ENCODE data around the gene FAM217A.

DNA sequence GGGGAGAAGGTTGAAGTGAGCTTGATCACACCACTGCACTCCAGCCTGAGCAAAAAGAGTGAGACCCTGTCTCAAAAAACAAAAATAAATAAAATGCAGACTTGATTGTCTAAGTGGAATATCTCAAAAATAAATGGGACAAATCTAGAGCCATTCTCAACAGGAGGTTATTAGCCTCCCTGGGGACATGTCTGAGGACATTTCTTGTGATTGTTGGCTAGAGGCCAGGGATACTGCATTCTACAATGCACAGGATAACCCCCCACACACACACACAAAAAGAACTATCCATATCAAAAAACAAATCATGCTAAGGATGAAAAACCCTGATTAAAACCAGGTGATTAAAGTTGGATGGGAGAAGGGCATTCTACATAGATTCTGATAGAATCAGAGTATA is 37.5 kb downstream of the FAM217A start:
- TF ChIP-seq, protein P1, sequence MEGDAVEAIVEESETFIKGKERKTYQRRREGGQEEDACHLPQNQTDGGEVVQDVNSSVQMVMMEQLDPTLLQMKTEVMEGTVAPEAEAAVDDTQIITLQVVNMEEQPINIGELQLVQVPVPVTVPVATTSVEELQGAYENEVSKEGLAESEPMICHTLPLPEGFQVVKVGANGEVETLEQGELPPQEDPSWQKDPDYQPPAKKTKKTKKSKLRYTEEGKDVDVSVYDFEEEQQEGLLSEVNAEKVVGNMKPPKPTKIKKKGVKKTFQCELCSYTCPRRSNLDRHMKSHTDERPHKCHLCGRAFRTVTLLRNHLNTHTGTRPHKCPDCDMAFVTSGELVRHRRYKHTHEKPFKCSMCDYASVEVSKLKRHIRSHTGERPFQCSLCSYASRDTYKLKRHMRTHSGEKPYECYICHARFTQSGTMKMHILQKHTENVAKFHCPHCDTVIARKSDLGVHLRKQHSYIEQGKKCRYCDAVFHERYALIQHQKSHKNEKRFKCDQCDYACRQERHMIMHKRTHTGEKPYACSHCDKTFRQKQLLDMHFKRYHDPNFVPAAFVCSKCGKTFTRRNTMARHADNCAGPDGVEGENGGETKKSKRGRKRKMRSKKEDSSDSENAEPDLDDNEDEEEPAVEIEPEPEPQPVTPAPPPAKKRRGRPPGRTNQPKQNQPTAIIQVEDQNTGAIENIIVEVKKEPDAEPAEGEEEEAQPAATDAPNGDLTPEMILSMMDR (IDR thresholded peaks at IDR 0.05) = no peak
- no peak for TF ChIP-seq POLR2A (IDR thresholded peaks at IDR 0.05)
